Measurements from ENCODE around the gene ZFAND5.

ZFAND5 gene

GRCh38 chr9:72400866-72401265 is 35.9 kb upstream of the ZFAND5 start:
- no peak overlapping the region for H3K27ac ChIP-seq
- TF ChIP-seq, protein P1, sequence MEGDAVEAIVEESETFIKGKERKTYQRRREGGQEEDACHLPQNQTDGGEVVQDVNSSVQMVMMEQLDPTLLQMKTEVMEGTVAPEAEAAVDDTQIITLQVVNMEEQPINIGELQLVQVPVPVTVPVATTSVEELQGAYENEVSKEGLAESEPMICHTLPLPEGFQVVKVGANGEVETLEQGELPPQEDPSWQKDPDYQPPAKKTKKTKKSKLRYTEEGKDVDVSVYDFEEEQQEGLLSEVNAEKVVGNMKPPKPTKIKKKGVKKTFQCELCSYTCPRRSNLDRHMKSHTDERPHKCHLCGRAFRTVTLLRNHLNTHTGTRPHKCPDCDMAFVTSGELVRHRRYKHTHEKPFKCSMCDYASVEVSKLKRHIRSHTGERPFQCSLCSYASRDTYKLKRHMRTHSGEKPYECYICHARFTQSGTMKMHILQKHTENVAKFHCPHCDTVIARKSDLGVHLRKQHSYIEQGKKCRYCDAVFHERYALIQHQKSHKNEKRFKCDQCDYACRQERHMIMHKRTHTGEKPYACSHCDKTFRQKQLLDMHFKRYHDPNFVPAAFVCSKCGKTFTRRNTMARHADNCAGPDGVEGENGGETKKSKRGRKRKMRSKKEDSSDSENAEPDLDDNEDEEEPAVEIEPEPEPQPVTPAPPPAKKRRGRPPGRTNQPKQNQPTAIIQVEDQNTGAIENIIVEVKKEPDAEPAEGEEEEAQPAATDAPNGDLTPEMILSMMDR (conservative IDR thresholded peaks at IDR 0.05; ENCODE audit: low read depth) = no peak
- no peak for DNase-seq (ENCODE audit: low spot score)
- ChIA-PET CTCF (no interaction called here), POLR2A (ENCODE audit: low non-redundant PET) (no interaction called here)

- no peak overlapping the region for H3K27ac ChIP-seq
- TF ChIP-seq, protein P1 (conservative IDR thresholded peaks at IDR 0.05; ENCODE audit: low read depth) = no peak
- ChIA-PET CTCF (no interaction called here), POLR2A (ENCODE audit: low non-redundant PET) (no interaction called here)
- DNase-seq (ENCODE audit: low spot score) = no peak
Observed at GRCh38 chr9:72399391-72399790, 34.4 kb upstream of the ZFAND5 start.

- POLR2A ChIA-PET (ENCODE audit: low non-redundant PET) = interaction anchor here (0.5 kb wide), 1 partner anchor 80 kb away, joined by 7 read pairs; no protein-coding TSS in a partner anchor
- no peak overlapping the region for H3K27ac ChIP-seq
- DNase-seq (ENCODE audit: low spot score) = peak; percentile 34
Observed at GRCh38 chr9:72396247-72397091, 31.5 kb upstream of the ZFAND5 start.

GRCh38 chr9:72394066-72394465 is 29.1 kb upstream of the ZFAND5 start:
- DNase-seq (ENCODE audit: low spot score) = no peak
- TF ChIP-seq, protein P1 (conservative IDR thresholded peaks at IDR 0.05; ENCODE audit: low read depth) = no peak
- ChIA-PET POLR2A (ENCODE audit: low non-redundant PET) (interaction anchor here (0.6 kb wide), 1 partner anchor 334 kb away, joined by 3 read pairs; no protein-coding TSS in a partner anchor), CTCF (interaction anchor here (0.9 kb wide), 1 partner anchor 12 kb away, joined by 3 read pairs; no protein-coding TSS in a partner anchor)
- H3K27ac ChIP-seq = no peak overlapping the region

More at GRCh38 chr9:72396247-72397091, 31.5 kb upstream of the ZFAND5 start:
- TF ChIP-seq, protein P1 (conservative IDR thresholded peaks at IDR 0.05; ENCODE audit: low read depth) = no peak
- CTCF ChIA-PET = interaction anchor here (0.6 kb wide), 1 partner anchor 190 kb away, joined by 3 read pairs; no protein-coding TSS in a partner anchor

DNA sequence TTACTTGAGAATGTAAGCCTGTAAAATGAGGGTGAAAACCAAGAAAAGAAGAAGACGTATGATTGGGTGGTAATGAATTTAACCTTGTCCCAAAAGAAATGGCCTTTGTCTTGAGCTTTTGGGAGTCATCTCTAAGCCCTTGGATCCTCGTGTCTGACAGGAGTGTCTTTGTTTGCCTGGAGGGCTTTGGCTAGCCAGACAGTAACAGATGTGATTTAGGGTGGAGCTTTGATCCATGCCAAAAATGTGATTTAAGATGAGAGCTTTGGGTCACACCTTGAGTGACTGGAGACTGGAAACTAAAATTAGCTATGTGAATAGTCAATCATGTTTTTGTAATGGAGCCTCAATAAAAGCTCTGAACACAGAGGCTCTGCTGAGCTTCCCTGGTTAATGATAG is 25.9 kb upstream of the ZFAND5 start:
- ChIA-PET POLR2A (ENCODE audit: low non-redundant PET) (no interaction called here), CTCF (interaction anchor here (0.7 kb wide), 1 partner anchor 8 kb away, joined by 4 read pairs; no protein-coding TSS in a partner anchor)
- TF ChIP-seq, protein P1 (conservative IDR thresholded peaks at IDR 0.05; ENCODE audit: low read depth) = no peak
- DNase-seq (ENCODE audit: low spot score) = no peak
- no peak overlapping the region for H3K27ac ChIP-seq

- TF ChIP-seq, protein P1 (conservative IDR thresholded peaks at IDR 0.05; ENCODE audit: low read depth) = no peak
- no peak overlapping the region for H3K27ac ChIP-seq
- CTCF ChIA-PET = no interaction called here
- no peak for DNase-seq (ENCODE audit: low spot score)
- POLR2A ChIA-PET (ENCODE audit: low non-redundant PET) = no interaction called here
Observed at GRCh38 chr9:72386186-72386585, 21.2 kb upstream of the ZFAND5 start.

Measured in RWPE1 (cell line).